ENCODE measurements around the gene MSMO1. TPM values are rescaled to one million over a fixed set of nuclear protein-coding genes. Genes with fewer than 3 reads are reported as not detected.
A peak's percentile ranks its signal among the peaks of the same experiment; 100 is the strongest.

MSMO1 gene
- total RNA-seq, 1 experiment from 2014 or later: 53.9 TPM

GRCh38 chr4:165375465-165375864 is 48.0 kb downstream of the MSMO1 start:
- intact Hi-C loops (cut with micrococcal nuclease; ENCODE audit: unreplicated experiment): no loop called here
- POLR2A ChIA-PET: no interaction called here
- no peak for TF ChIP-seq REST (IDR thresholded peaks at IDR 0.05; ENCODE audit: insufficient read depth in 1 of 2, low read depth in 2 of 2, low read length in 1 of 2)
- TF ChIP-seq SIN3A (IDR thresholded peaks at IDR 0.05; ENCODE audit: borderline replicate concordance, insufficient read depth, low read depth, low read length): no peak
- TF ChIP-seq POLR2AphosphoS5 (IDR thresholded peaks at IDR 0.05; ENCODE audit: low read depth, low read length): no peak
- TF ChIP-seq TCF7L2 (IDR thresholded peaks at IDR 0.05; ENCODE audit: low read depth, low read length): no peak
- no peak for TF ChIP-seq CTCF (IDR thresholded peaks at IDR 0.05)
- no peak overlapping the region for H3K27ac ChIP-seq (ENCODE audit: low read length)
- peaks cover 12% of the 10 kb centered on the region for H3K27me3 ChIP-seq (ENCODE audit: control insufficient read depth, insufficient read depth, low read length)
- CTCF ChIA-PET: no interaction called here
- in situ Hi-C loops (cut with HindIII; ENCODE audit: low pct_unique_long_range_greater_than_20kb, low sequenced_read_pairs): no loop called here
- no peak overlapping the region for H3K4me3 ChIP-seq (ENCODE audit: low read depth in 2 of 2, low read length in 2 of 2)
- DNase-seq (ENCODE audit: low read depth, low spot score): no peak
- ATAC-seq: no peak
- no peaks in the 10 kb centered on the region for H3K9me3 ChIP-seq (ENCODE audit: control insufficient read depth, insufficient read depth, low read depth, low read length)
- BruUV-seq (replicated peaks): no TSS peak
- no peaks in the 10 kb centered on the region for H3K36me3 ChIP-seq (ENCODE audit: control insufficient read depth, insufficient read depth, low read length)
- no peaks in the 10 kb centered on the region for H3K4me1 ChIP-seq (ENCODE audit: control insufficient read depth, insufficient read depth, low read length)

- DNase-seq (ENCODE audit: low read depth, low spot score): no peak
- no TSS peak for BruUV-seq (replicated peaks)
- Histone ChIP-seq H3K36me3 (ENCODE audit: control insufficient read depth, insufficient read depth, low read length) (no peaks in the 10 kb centered on the region), H3K9me3 (ENCODE audit: control insufficient read depth, insufficient read depth, low read depth, low read length) (no peaks in the 10 kb centered on the region), H3K4me1 (ENCODE audit: control insufficient read depth, insufficient read depth, low read length) (no peaks in the 10 kb centered on the region), H3K4me3 (ENCODE audit: low read depth in 2 of 2, low read length in 2 of 2) (peak overlapping the region; percentile 40 to 41), H3K27ac (ENCODE audit: low read length) (no peak overlapping the region), H3K27me3 (ENCODE audit: control insufficient read depth, insufficient read depth, low read length) (peaks cover 14% of the 10 kb centered on the region)
- CTCF ChIA-PET: interaction anchor here (1.2 kb wide), 1 partner anchor 115 kb away, joined by 3 read pairs; no protein-coding TSS in a partner anchor
- no peak for TF ChIP-seq CTCF (IDR thresholded peaks at IDR 0.05)
- TF ChIP-seq REST (IDR thresholded peaks at IDR 0.05; ENCODE audit: insufficient read depth in 1 of 2, low read depth in 2 of 2, low read length in 1 of 2): no peak
- TF ChIP-seq SIN3A (IDR thresholded peaks at IDR 0.05; ENCODE audit: borderline replicate concordance, insufficient read depth, low read depth, low read length): no peak
- no peak for TF ChIP-seq TCF7L2 (IDR thresholded peaks at IDR 0.05; ENCODE audit: low read depth, low read length)
- TF ChIP-seq POLR2AphosphoS5 (IDR thresholded peaks at IDR 0.05; ENCODE audit: low read depth, low read length): no peak
- in situ Hi-C loops (cut with HindIII; ENCODE audit: low pct_unique_long_range_greater_than_20kb, low sequenced_read_pairs) (no loop called here), intact Hi-C loops (cut with micrococcal nuclease; ENCODE audit: unreplicated experiment) (no loop called here)
- ATAC-seq: no peak
- POLR2A ChIA-PET: interaction anchor here (0.7 kb wide), 1 partner anchor 16 kb away, joined by 3 read pairs; no protein-coding TSS in a partner anchor
These were observed 50.9 kb downstream of the MSMO1 start for GRCh38 chr4:165378398-165378744.
